ENCODE data around the gene SEPHS1.
"Not testable (repeated sequence)": the region's sequence is repeated elsewhere in the genome, so short reads cannot be mapped to it uniquely, and the experiment has no call there.

The SEPHS1 gene

DNA sequence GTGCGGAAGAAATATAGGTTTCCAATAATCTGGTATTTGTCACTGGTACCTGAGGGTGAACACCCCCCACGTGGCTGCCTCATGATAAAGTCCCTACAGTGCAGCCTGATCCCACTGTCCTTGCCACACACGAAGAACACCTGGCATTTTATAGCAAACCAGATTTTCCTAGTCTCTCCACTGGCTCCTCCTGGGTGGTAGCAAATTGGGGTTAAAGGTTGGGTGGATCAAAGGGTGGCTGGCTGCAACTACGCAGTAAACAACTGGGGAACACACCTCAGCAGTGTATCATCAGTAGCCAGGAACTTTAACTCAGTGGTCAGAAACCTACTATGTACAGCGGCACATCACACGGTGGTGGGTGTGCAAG lies 10.3 kb downstream of the SEPHS1 start:
- no peak overlapping the region for H3K4me3 ChIP-seq (ENCODE audit: low read depth, low read length)
- no peak for TF ChIP-seq CTCF (IDR thresholded peaks at IDR 0.05; ENCODE audit: borderline replicate concordance, insufficient read depth, low read depth, low read length)

GRCh38 chr10:13337128-13337826 lies 10.8 kb downstream of the SEPHS1 start:
- H3K4me3 ChIP-seq (ENCODE audit: low read depth, low read length), result no peak overlapping the region
- no peak for TF ChIP-seq CTCF (IDR thresholded peaks at IDR 0.05; ENCODE audit: borderline replicate concordance, insufficient read depth, low read depth, low read length)

- TF ChIP-seq CTCF (IDR thresholded peaks at IDR 0.05; ENCODE audit: borderline replicate concordance, insufficient read depth, low read depth, low read length), result no peak
Observed at GRCh38 chr10:13335881-13336280, 12.2 kb downstream of the SEPHS1 start.

GRCh38 chr10:13334556-13334955 lies 13.5 kb downstream of the SEPHS1 start:
- TF ChIP-seq CTCF (IDR thresholded peaks at IDR 0.05; ENCODE audit: borderline replicate concordance, insufficient read depth, low read depth, low read length), result no peak

More at GRCh38 chr10:13335881-13336280, 12.2 kb downstream of the SEPHS1 start:
- no peak overlapping the region for H3K4me3 ChIP-seq (ENCODE audit: low read depth, low read length)

DNA sequence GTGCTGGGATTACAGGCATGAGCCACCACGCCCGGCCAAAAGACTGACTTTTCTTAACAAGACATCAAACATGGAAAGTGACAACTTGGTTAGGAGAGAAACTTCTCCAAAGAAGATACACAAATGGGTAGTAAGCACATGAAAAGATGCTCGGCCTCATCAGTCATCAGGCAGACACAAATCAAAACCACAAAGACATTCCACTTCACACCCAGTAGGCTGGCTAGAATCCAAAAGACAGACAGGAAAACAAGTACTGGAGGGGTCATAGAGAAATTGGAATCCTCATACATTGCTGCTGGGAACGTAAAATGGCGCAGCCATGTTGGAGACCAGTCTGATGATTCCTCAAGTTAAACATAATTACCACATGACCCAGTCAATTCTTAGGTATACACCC lies 16.4 kb downstream of the SEPHS1 start:
- no peak for TF ChIP-seq CTCF (IDR thresholded peaks at IDR 0.05; ENCODE audit: borderline replicate concordance, insufficient read depth, low read depth, low read length)
- H3K4me3 ChIP-seq (ENCODE audit: low read depth, low read length), result no peak overlapping the region

More at GRCh38 chr10:13334556-13334955, 13.5 kb downstream of the SEPHS1 start:
- H3K4me3 ChIP-seq (ENCODE audit: low read depth, low read length), result no peak overlapping the region

GRCh38 chr10:13330980-13331379 lies 17.1 kb downstream of the SEPHS1 start:
- H3K4me3 ChIP-seq (ENCODE audit: low read depth, low read length), result not testable (repeated sequence)

GRCh38 chr10:13329565-13329964 lies 18.5 kb downstream of the SEPHS1 start:
- TF ChIP-seq CTCF (IDR thresholded peaks at IDR 0.05; ENCODE audit: borderline replicate concordance, insufficient read depth, low read depth, low read length), result no peak
- no peak overlapping the region for H3K4me3 ChIP-seq (ENCODE audit: low read depth, low read length)

All from GM12875 (cell line).